ENCODE results near the gene ADAM12.

DNA sequence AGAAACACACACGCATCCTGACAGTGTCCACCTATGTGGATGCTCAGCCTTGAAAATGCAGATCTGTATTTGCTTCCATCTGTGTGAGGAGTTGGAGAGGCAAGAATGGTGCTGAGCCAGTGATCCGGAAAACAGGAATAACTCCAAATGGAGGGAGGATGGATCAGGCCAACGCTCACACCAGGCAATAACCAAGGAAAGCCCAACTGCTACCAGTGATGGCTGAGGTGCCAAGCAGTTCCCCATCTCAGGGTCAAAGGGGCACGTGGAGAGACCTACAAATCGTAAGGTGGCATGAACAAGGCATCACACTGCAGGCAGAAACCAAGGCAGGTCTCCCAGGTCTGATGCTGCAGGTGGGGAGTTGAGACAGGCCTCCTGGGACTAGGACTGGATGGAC, 153.6 kb downstream of the ADAM12 start:
- TF ChIP-seq, protein P1, sequence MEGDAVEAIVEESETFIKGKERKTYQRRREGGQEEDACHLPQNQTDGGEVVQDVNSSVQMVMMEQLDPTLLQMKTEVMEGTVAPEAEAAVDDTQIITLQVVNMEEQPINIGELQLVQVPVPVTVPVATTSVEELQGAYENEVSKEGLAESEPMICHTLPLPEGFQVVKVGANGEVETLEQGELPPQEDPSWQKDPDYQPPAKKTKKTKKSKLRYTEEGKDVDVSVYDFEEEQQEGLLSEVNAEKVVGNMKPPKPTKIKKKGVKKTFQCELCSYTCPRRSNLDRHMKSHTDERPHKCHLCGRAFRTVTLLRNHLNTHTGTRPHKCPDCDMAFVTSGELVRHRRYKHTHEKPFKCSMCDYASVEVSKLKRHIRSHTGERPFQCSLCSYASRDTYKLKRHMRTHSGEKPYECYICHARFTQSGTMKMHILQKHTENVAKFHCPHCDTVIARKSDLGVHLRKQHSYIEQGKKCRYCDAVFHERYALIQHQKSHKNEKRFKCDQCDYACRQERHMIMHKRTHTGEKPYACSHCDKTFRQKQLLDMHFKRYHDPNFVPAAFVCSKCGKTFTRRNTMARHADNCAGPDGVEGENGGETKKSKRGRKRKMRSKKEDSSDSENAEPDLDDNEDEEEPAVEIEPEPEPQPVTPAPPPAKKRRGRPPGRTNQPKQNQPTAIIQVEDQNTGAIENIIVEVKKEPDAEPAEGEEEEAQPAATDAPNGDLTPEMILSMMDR (IDR thresholded peaks at IDR 0.05): no peak
- TF ChIP-seq POLR2A (IDR thresholded peaks at IDR 0.05): no peak
